Mammary epithelial cell (primary cell): ENCODE results near the gene RILPL1.
"Not testable (repeated sequence)": the region's sequence is repeated elsewhere in the genome, so short reads cannot be mapped to it uniquely, and the experiment has no call there.

ENCODE experiments used
- EZH2 ChIP-seq: IDR thresholded peaks from 2 replicates; pipeline ENCODE4 v1.6.1; 2012; ENCODE audit warnings: low read length, inconsistent platforms, borderline replicate concordance
- TF ChIP-seq, protein P1 (sequence below), 2 donors: IDR thresholded peaks in 1 of 2; conservative IDR thresholded peaks in 1 of 2; 2 replicates each; pipeline ENCODE4 v1.5.1; 2011 to 2012; ENCODE audit warnings: inconsistent platforms in 2 of 2, low read length in 2 of 2, mild to moderate bottlenecking in 2 of 2, control low read depth in 1 of 2, low read depth in 1 of 2; ENCODE audit not compliant: insufficient read depth in 1 of 2; ENCODE audit errors: extremely low read depth in 1 of 2

DNA sequence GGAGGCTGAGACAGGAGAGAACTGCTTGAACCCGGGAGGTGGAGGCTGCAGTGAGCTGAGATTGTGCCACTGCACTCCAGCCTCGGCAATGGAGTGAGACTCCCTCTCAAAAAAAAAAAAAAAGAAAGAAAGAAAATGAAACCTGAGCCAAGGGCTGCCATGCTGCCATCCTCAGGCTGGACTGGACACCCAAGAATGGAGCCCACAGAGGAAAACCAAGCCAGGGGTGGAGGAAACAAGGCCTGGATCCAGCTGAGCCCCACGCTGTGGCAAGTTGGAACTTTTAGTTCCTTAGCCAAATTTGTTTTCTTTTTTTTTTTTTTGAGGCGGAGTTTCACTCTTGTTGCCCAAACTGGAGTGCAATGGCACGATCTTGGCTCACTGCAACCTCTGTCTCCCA, 52.3 kb downstream of the RILPL1 start:
- TF ChIP-seq EZH2: not testable (repeated sequence)
- TF ChIP-seq, protein P1, sequence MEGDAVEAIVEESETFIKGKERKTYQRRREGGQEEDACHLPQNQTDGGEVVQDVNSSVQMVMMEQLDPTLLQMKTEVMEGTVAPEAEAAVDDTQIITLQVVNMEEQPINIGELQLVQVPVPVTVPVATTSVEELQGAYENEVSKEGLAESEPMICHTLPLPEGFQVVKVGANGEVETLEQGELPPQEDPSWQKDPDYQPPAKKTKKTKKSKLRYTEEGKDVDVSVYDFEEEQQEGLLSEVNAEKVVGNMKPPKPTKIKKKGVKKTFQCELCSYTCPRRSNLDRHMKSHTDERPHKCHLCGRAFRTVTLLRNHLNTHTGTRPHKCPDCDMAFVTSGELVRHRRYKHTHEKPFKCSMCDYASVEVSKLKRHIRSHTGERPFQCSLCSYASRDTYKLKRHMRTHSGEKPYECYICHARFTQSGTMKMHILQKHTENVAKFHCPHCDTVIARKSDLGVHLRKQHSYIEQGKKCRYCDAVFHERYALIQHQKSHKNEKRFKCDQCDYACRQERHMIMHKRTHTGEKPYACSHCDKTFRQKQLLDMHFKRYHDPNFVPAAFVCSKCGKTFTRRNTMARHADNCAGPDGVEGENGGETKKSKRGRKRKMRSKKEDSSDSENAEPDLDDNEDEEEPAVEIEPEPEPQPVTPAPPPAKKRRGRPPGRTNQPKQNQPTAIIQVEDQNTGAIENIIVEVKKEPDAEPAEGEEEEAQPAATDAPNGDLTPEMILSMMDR (conservative IDR thresholded peaks at IDR 0.05 in 1 of 2, IDR thresholded peaks at IDR 0.05 in 1 of 2; ENCODE audit: extremely low read depth in 1 of 2, insufficient read depth in 1 of 2, low read depth in 1 of 2, low read length in 2 of 2): not testable (repeated sequence)
